SK-N-SH (cell line): Measurements from ENCODE around the gene ARID5A. TPM values are rescaled to one million over a fixed set of nuclear protein-coding genes. Genes with fewer than 3 reads are reported as not detected.

Experiments
- CTCF ChIA-PET: fragments of 300-600, 350-600 bp; formaldehyde crosslinking; extraction: SDS; loops from one replicate; lab custom pipeline; 2021; lab: Yijun Ruan, JAX
- POLR2A ChIA-PET: fragments of 350-600 bp; sonication (Branson Sonifier 250); formaldehyde crosslinking; extraction: SDS; loops from one replicate; lab custom pipeline; 2020; ENCODE audit warnings: antibody characterized with exemption, inconsistent platforms; lab: Yijun Ruan, JAX
- DNase-seq: peaks from one replicate; pipeline ENCODE4 v3.0.0; 2012
- H2AFZ ChIP-seq: fragments of 200-600 bp; sonication (generic); 2 replicates; pipeline ENCODE4 v1.8.1; 2016; ENCODE audit warnings: antibody characterized with exemption, mild to moderate bottlenecking, low read depth
- H3F3A ChIP-seq: fragments of 200-600 bp; sonication (generic); replicated peaks from 2 replicates; pipeline ENCODE3; 2016; ENCODE audit warnings: antibody characterized with exemption, mild to moderate bottlenecking; ENCODE audit not compliant: insufficient read depth
- H3K27ac ChIP-seq, 2 experiments: fragments of 200-500 bp in 1 of 2; fragments of 200-600 bp in 1 of 2; sonication (Bioruptor generic) in 1 of 2; sonication (generic), shearing (Covaris generic) in 1 of 2; 2 replicates each; pipeline versions ENCODE4 v1.5.1 to v1.6.1; 2014 to 2016; ENCODE audit warnings: low read depth in 2 of 2, inconsistent platforms in 1 of 2, low read length in 1 of 2, mild to moderate bottlenecking in 1 of 2, mixed read lengths in 1 of 2
- H3K27me3 ChIP-seq: fragments of 200-600 bp; sonication (generic), shearing (Covaris generic); 2 replicates; pipeline ENCODE4 v1.6.1; 2016; ENCODE audit warnings: mixed run types; ENCODE audit not compliant: insufficient read depth
- H3K36me3 ChIP-seq, 2 experiments: fragments of 200-500 bp in 1 of 2; fragments of 200-600 bp in 1 of 2; sonication (Bioruptor generic) in 1 of 2; sonication (generic) in 1 of 2; replicated peaks in 1 of 2; 2 replicates each; pipeline versions ENCODE3 to v1.5.1; 2014 to 2016; ENCODE audit warnings: low read length in 1 of 2, mild to moderate bottlenecking in 1 of 2; ENCODE audit not compliant: insufficient read depth in 2 of 2, control insufficient read depth in 1 of 2
- H3K4me1 ChIP-seq, 2 experiments: fragments of 200-500 bp in 1 of 2; fragments of 200-600 bp in 1 of 2; sonication (Bioruptor generic) in 1 of 2; sonication (generic), shearing (Covaris generic) in 1 of 2; 2 replicates each; pipeline versions ENCODE4 v1.5.1 to v1.6.1; 2014 to 2016; ENCODE audit warnings: low read depth in 1 of 2, low read length in 1 of 2, mixed run types in 1 of 2; ENCODE audit not compliant: insufficient read depth in 2 of 2, control insufficient read depth in 1 of 2
- H3K4me2 ChIP-seq: fragments of 200-600 bp; sonication (generic), shearing (Covaris generic); 2 replicates; pipeline ENCODE4 v1.6.1; 2017; ENCODE audit warnings: mixed run types
- H3K4me3 ChIP-seq, 2 experiments: fragments of 200-500 bp in 1 of 2; fragments of 200-600 bp in 1 of 2; sonication (Bioruptor generic) in 1 of 2; sonication (generic), shearing (Covaris generic) in 1 of 2; 2 replicates each; pipeline versions ENCODE4 v1.5.1 to v1.8.1; 2014 to 2016; ENCODE audit warnings: low read depth in 2 of 2, inconsistent platforms in 1 of 2, low read length in 1 of 2, mild to moderate bottlenecking in 1 of 2, mixed read lengths in 1 of 2, moderate library complexity in 1 of 2
- H3K79me2 ChIP-seq: fragments of 200-600 bp; sonication (generic); 2 replicates; pipeline ENCODE4 v1.8.1; 2017; ENCODE audit warnings: mild to moderate bottlenecking; ENCODE audit not compliant: insufficient read depth
- H3K9ac ChIP-seq: fragments of 200-600 bp; sonication (generic); 2 replicates; pipeline ENCODE4 v1.6.1; 2017; ENCODE audit warnings: mixed run types
- H3K9me2 ChIP-seq: fragments of 200-600 bp; sonication (generic); 2 replicates; pipeline ENCODE4 v1.6.1; 2017; ENCODE audit warnings: mixed run types
- H3K9me3 ChIP-seq: fragments of 200-600 bp; sonication (generic); 2 replicates; pipeline ENCODE4 v1.6.1; 2017; ENCODE audit warnings: mixed run types, mild to moderate bottlenecking, moderate library complexity
- H4K20me1 ChIP-seq: fragments of 200-600 bp; sonication (generic); 2 replicates; pipeline ENCODE4 v1.6.1; 2017; ENCODE audit warnings: mild to moderate bottlenecking, mixed run types; ENCODE audit not compliant: insufficient read depth
- ELF1 ChIP-seq: IDR thresholded peaks from 2 replicates; pipeline ENCODE4 v1.4.0; 2012
- EP300 ChIP-seq, 2 experiments: IDR thresholded peaks; 2 replicates each; pipeline versions ENCODE4 v1.4.0 to v1.6.1; 2012; ENCODE audit warnings: borderline replicate concordance in 1 of 2, low read depth in 1 of 2, low read length in 1 of 2
- GATA2 ChIP-seq: sonication (generic); formaldehyde crosslinking; IDR thresholded peaks from 2 replicates; pipeline ENCODE4 v1.5.0; 2020; ENCODE audit warnings: mild to moderate bottlenecking, missing genetic modification reagents
- MXI1 ChIP-seq: IDR thresholded peaks from 2 replicates; pipeline ENCODE4 v1.6.1; 2012; ENCODE audit warnings: mild to moderate bottlenecking, low read depth, low read length, improper control_type of control experiment
- RCOR1 ChIP-seq: fragments of 150-350 bp; IDR thresholded peaks from 2 replicates; pipeline ENCODE4 v1.6.1; 2017; ENCODE audit warnings: antibody characterized with exemption, low read length
- REST ChIP-seq: IDR thresholded peaks from 2 replicates; pipeline ENCODE4 v1.6.1; 2012; ENCODE audit warnings: mild to moderate bottlenecking, low read depth, low read length, moderate library complexity
- SIN3A ChIP-seq: IDR thresholded peaks from 2 replicates; pipeline ENCODE4 v1.6.1; 2012; ENCODE audit warnings: low read depth, mild to moderate bottlenecking, low read length, moderate library complexity, borderline replicate concordance
- TAF1 ChIP-seq: IDR thresholded peaks from 2 replicates; pipeline ENCODE4 v1.6.1; 2012; ENCODE audit warnings: low read depth, mild to moderate bottlenecking, low read length, moderate library complexity, borderline replicate concordance
- TCF12 ChIP-seq: IDR thresholded peaks from 2 replicates; pipeline ENCODE4 v1.4.0; 2012
- WGBS: methylation state at CpG from one replicate; pipeline ENCODE4 v1.1.6; 2017; ENCODE audit warnings: low lambda C conversion rate; 5-methylcytosine and 5-hydroxymethylcytosine counted together
- polyA plus RNA-seq, 3 experiments: library from polyadenylated mRNA; depleted of rRNA; stranded (reverse); fragments of >200 nt; gene quantifications; 2 replicates each; pipeline ENCODE4 v1.2.3, GENCODE V29; 2012
- TF ChIP-seq, protein P1 (sequence below): fragments of 150-350 bp; IDR thresholded peaks from 2 replicates; pipeline ENCODE4 v1.6.1; 2017; ENCODE audit warnings: antibody characterized with exemption, low read length, low read depth, borderline replicate concordance

The ARID5A gene
- polyA plus RNA-seq, 1 of the 3 experiments (the other 2 are of a cell fraction), result 3.3 TPM

- Histone ChIP-seq H4K20me1 (no peaks in the 10 kb centered on the region), H3K4me2 (no peak overlapping the region), H3K27me3 (no peaks in the 10 kb centered on the region), H3K36me3 (peaks cover 26 to 42% of the 10 kb centered on the region in 2 experiments), H3K9ac (no peak overlapping the region), H3F3A (no peaks in the 10 kb centered on the region), H3K79me2 (peaks cover 5% of the 10 kb centered on the region; the same call in 1 of the 2 replicates), H3K4me1 (no peaks in the 10 kb centered on the region), H3K27ac (no peak overlapping the region), H2AFZ (no peak overlapping the region), H3K4me3 (no peak overlapping the region), H3K9me2 (no peaks in the 10 kb centered on the region), H3K9me3 (no peaks in the 10 kb centered on the region)
- POLR2A ChIA-PET, result no interaction called here
- DNase-seq, result no peak
- CTCF ChIA-PET, result interaction anchor here (1.1 kb wide), 1 partner anchor 8 kb away, joined by 3 read pairs; no protein-coding TSS in a partner anchor
- TF ChIP-seq EP300 (IDR thresholded peaks at IDR 0.05; ENCODE audit: borderline replicate concordance in 1 of 2, low read depth in 1 of 2, low read length in 1 of 2) (no peak), ELF1 (no peak), REST (no peak), TAF1 (no peak), TCF12 (no peak), GATA2 (CRISPR knock-in tag) (no peak), SIN3A (no peak), MXI1 (no peak)
- TF ChIP-seq, protein P1, sequence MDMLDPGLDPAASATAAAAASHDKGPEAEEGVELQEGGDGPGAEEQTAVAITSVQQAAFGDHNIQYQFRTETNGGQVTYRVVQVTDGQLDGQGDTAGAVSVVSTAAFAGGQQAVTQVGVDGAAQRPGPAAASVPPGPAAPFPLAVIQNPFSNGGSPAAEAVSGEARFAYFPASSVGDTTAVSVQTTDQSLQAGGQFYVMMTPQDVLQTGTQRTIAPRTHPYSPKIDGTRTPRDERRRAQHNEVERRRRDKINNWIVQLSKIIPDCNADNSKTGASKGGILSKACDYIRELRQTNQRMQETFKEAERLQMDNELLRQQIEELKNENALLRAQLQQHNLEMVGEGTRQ, result no peak
- 98% methylated on average over 2 of the region's 2 CpGs for WGBS
Measured at GRCh38 chr2:96591054-96591453, 54.5 kb downstream of the ARID5A start.

DNA sequence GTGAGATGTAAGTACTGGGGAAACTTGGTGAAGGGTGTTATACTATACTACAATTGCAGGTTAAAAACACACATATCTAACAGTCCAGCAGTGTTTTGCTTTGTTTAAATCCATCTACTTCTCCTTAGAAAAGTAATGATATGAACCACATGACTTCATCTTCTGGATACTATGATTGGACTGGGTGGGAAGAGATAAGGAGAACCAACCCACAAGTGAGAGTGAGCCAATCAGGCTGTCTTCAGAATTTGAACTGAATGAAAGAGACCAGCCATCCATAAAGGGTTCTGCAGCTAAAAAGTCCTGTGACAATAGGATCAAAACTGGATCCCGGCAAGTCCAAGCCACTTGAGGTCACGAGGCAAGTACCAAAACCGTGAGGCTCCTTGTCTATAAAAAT, 54.9 kb downstream of the ARID5A start:
- H3K27me3 ChIP-seq, result no peaks in the 10 kb centered on the region
- POLR2A ChIA-PET, result no interaction called here

More for the DNA sequence above, 54.9 kb downstream of the ARID5A start:
- Histone ChIP-seq H3K4me1 (no peaks in the 10 kb centered on the region), H3K9me2 (no peaks in the 10 kb centered on the region), H3K4me3 (no peak overlapping the region), H3K9ac (no peak overlapping the region), H3K79me2 (peaks cover 5% of the 10 kb centered on the region; the same call in 1 of the 2 replicates), H3K27ac (no peak overlapping the region), H4K20me1 (no peaks in the 10 kb centered on the region), H3K36me3 (peaks cover 28 to 43% of the 10 kb centered on the region in 2 experiments), H3K4me2 (no peak overlapping the region), H3F3A (no peaks in the 10 kb centered on the region), H2AFZ (no peak overlapping the region), H3K9me3 (no peaks in the 10 kb centered on the region)
- DNase-seq, result no peak
- TF ChIP-seq TCF12 (no peak), RCOR1 (no peak)
- CTCF ChIA-PET, result interaction anchor here (1.1 kb wide), 2 partner anchors 9 to 37 kb away, joined by 3 to 4 read pairs; no protein-coding TSS in a partner anchor
- WGBS, result 97% methylated on average over 3 of the region's 3 CpGs
